ES-I3 (cell line): Measurements from ENCODE around the gene SLC5A11.
"Not testable (repeated sequence)": the region's sequence is repeated elsewhere in the genome, so short reads cannot be mapped to it uniquely, and the experiment has no call there.

Experiments used
- H3K36me3 ChIP-seq: 2 replicates; pipeline ENCODE4 v1.6.1; 2013; ENCODE audit warnings: mild to moderate bottlenecking, low read length, control low read depth, moderate library complexity; ENCODE audit not compliant: insufficient read depth
- H3K4me1 ChIP-seq: 2 replicates; pipeline ENCODE4 v1.6.1; 2013; ENCODE audit warnings: mild to moderate bottlenecking, control low read depth, low read length; ENCODE audit not compliant: insufficient read depth
- H3K9ac ChIP-seq: 2 replicates; pipeline ENCODE4 v1.6.1; 2013; ENCODE audit warnings: low read depth, mild to moderate bottlenecking, low read length, moderate library complexity
- H3K9me3 ChIP-seq: 2 replicates; pipeline ENCODE4 v1.6.1; 2013; ENCODE audit warnings: mild to moderate bottlenecking, low read length, moderate library complexity; ENCODE audit not compliant: control insufficient read depth, insufficient read depth

The SLC5A11 gene, protein sequence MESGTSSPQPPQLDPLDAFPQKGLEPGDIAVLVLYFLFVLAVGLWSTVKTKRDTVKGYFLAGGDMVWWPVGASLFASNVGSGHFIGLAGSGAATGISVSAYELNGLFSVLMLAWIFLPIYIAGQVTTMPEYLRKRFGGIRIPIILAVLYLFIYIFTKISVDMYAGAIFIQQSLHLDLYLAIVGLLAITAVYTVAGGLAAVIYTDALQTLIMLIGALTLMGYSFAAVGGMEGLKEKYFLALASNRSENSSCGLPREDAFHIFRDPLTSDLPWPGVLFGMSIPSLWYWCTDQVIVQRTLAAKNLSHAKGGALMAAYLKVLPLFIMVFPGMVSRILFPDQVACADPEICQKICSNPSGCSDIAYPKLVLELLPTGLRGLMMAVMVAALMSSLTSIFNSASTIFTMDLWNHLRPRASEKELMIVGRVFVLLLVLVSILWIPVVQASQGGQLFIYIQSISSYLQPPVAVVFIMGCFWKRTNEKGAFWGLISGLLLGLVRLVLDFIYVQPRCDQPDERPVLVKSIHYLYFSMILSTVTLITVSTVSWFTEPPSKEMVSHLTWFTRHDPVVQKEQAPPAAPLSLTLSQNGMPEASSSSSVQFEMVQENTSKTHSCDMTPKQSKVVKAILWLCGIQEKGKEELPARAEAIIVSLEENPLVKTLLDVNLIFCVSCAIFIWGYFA

DNA sequence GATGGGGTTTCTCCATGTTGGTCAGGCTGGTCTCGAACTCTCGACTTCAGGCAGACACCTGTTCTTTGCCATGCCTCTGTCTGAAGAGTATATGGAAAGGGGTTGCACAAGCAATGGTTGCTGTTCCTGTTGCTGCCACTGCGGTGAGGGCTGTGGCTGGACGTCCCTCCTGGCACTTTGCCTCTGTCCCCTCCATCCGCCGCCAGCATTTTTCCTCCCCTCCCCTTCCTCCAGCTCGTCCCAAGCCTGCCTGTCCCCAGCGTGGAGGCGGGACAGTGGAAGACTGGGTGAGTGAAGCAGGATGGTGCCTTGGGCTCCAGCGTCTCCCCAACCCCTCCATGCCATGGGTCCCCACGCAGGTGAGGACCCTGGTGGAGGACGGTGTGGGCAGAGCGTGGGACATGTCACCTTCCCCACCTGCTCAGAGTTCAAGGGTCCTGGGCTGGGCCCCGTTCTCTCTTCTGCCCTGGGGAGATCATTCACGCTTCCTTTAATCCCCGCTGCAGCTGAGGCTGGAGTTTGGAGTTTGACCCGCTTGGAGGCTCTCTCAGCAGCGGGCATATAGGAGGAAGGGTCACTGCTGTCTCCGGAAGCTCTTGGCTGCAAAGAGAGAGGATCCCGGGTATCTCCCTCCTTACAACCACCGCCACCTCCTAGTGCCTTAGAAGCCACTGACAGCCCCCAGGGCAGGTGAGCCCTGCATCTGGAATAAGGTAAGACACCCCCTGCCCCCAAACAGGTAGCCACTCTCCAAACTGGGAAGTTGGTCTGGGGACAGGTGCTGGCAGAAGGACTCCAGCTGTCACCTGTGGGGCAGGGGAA is at the start of gene SLC5A11:
SLC5A11 (plus strand) TSS at position 238 of the 822 bp plus-strand sequence. CDS start 12,681 bp downstream, outside the sequence.
- Histone ChIP-seq H3K9me3 (no peaks in the 10 kb centered on the region), H3K9ac (no peak within 1 kb of the TSS), H3K36me3 (no peaks in the 10 kb centered on the region), H3K4me1 (peaks cover 6% of the 10 kb centered on the region; the same call in 1 of the 2 replicates)

DNA sequence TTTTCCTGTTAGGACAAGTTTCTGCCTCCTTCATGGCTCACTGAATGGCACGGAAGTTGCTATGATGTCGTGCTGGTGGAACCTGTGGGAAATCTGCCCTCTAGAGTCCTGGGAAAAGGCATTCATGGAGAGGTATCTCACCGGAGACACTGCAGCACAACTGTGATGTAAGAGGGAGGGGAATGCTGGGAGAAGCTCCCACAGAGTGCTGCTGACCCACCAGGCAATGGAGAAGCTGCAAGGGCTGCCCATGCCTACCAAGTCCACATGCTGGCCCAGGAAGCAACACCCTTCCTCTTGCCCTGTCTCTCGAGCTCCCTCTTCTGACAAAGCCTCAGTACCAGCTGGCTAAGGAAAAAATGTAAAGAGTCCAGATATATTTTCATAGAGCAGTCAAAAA is 45.2 kb upstream of the SLC5A11 start:
- H3K36me3 ChIP-seq, result peaks cover 69% of the 10 kb centered on the region
- no peaks in the 10 kb centered on the region for H3K9me3 ChIP-seq
- no peak overlapping the region for H3K9ac ChIP-seq
- no peaks in the 10 kb centered on the region for H3K4me1 ChIP-seq

DNA sequence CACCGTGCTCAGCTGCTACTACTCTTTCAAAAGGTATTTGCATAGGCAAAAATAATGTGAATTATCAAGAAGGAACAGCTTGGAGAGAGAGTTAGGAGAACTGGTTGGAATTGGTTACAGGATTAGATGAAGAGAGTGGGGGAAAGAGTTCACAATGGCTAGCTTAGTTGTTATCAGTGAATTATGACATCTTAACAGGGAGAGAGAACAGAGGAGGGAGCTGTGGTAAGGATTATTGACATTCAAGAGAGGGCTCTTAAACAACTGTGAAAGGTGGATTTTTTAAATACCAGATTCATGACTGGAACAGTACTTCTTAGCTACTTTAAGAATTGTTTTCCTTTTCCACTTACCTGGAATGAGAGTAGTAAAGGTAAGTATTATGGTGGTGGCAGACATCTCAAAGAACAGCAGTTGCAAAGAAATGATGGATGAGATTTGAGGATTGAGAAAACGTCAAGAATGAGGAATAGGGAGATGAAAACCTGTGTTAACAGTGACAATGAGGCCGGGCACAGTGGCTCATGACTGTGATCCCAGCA is 43.9 kb upstream of the SLC5A11 start:
- H3K36me3 ChIP-seq, result peaks cover 69% of the 10 kb centered on the region
- no peaks in the 10 kb centered on the region for H3K4me1 ChIP-seq
- no peak overlapping the region for H3K9ac ChIP-seq
- H3K9me3 ChIP-seq, result no peaks in the 10 kb centered on the region

DNA sequence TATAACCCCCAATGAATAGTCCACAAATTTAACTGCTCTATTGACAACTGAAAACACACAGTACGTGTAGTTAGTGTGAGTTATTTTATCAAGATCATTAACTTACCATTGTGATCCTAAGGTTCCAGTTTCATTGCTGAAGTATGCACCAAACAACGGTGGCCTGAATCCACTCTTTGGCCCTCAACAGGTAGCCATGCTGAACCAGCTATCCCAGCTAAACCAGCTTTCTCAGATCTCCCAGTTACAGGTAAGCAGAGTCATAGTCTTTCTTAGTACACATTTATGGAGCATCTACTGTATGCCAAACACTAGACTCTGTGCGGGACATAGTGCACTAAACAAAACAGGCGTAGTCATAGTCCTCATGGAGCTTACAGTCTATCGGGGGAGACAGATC is 40.3 kb upstream of the SLC5A11 start:
- no peaks in the 10 kb centered on the region for H3K9me3 ChIP-seq
- no peaks in the 10 kb centered on the region for H3K4me1 ChIP-seq
- peaks cover 59% of the 10 kb centered on the region for H3K36me3 ChIP-seq
- no peak overlapping the region for H3K9ac ChIP-seq

DNA sequence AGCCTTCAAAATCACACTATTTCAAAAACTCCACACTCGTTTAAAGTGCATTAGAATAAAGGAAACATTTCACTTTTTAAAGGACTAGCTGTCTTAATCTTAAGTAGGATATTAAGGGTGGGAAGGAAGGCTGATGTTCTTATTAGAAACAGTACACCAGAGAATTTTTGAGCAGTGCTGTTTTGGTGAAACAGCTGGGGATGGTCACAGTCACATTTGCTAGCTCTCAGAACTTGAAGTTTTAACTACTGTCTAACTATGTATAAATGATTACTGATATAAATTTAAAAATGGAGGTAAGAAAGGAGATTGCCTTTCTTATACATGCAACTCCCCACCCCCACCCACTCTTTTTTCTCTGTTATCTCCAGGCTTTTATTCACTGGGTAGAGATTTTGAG is 38.5 kb upstream of the SLC5A11 start:
- H3K4me1 ChIP-seq, result no peaks in the 10 kb centered on the region
- H3K9me3 ChIP-seq, result no peaks in the 10 kb centered on the region
- H3K9ac ChIP-seq, result no peak overlapping the region
- peaks cover 58% of the 10 kb centered on the region for H3K36me3 ChIP-seq

DNA sequence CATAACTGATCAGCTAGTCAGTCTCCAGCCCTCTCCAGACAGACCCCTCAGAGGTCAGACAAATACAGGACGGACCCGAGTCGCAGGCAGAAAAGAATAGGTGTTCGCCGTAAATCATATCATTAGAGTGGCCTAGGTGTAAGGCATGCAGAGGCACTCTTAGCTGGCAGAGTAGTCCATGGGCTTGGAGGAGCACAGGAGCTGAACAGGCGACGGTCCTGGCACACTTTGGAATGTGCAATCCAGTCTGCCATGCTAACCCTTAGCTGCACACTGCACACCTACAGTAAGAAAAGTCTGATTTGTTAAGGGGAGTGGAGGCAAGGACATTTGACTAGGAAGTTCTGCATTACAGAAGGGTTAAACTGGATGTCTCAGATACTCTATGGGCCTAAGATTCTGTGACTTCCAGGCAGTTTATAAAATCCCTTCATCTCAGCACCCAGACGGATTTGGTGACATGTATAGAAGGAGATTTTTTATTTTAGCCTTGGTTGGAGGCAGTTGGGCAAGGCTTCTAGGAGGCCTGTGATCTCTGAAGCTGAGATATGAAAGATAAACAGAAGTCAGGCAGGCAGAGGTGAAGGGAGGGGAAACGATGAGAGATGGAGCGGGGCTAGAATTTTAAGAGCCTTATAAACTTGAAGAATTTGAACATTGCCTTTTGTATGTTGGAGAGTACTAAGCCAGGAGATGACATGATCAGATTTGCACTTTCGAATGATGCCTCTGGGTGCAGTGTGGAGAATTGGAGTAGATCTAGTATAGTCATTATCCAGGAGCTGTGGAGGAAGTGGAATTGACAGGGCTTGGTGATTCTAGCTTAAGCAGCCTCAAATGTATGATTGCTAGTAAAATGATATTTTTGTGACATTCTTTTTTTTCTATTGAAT is 34.6 kb upstream of the SLC5A11 start:
- H3K9me3 ChIP-seq, result no peaks in the 10 kb centered on the region
- H3K9ac ChIP-seq, result no peak overlapping the region
- no peaks in the 10 kb centered on the region for H3K4me1 ChIP-seq
- peaks cover 55% of the 10 kb centered on the region for H3K36me3 ChIP-seq

DNA sequence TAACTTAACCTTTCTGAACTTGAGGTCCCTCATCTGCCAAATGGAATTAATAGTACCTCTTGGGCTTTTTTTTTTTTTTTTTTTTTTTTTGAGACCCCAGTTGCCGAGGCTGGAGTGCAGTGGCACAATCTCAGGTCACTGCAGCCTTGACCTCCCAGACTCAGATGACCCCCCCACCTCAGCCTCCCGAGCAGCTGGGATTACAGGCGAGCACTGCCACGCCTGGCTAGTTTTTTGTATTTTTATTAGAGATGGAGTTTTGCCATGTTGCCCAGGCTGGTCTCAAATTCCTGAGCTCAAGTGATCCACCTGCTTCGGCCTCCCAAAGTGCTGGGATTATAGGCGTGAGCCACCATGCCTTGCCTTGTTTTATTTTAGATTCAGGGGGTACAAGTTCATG is 33.0 kb upstream of the SLC5A11 start:
- peaks cover 56% of the 10 kb centered on the region for H3K36me3 ChIP-seq
- H3K9me3 ChIP-seq, H3K9ac ChIP-seq, H3K4me1 ChIP-seq: not testable (repeated sequence)

DNA sequence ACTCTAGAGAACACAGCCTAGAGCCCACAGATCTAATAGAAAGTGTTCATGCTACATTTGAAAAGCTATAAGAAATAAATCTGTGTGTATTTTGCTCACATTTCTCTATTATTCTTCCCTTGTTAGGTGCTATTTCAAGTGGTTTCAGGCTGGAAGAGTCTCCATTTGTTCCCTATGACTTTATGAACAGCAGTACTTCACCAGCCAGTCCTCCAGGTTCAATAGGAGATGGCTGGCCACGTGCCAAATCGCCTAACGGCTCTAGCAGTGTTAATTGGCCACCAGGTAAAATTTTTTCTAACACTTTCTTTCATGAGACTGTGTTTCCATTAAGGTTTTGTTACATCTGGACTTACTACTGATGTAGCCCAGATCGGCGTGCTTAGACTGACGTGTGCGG is 30.7 kb upstream of the SLC5A11 start:
- Histone ChIP-seq H3K9me3 (no peaks in the 10 kb centered on the region), H3K36me3 (peaks cover 67% of the 10 kb centered on the region), H3K9ac (no peak overlapping the region), H3K4me1 (no peaks in the 10 kb centered on the region)

DNA sequence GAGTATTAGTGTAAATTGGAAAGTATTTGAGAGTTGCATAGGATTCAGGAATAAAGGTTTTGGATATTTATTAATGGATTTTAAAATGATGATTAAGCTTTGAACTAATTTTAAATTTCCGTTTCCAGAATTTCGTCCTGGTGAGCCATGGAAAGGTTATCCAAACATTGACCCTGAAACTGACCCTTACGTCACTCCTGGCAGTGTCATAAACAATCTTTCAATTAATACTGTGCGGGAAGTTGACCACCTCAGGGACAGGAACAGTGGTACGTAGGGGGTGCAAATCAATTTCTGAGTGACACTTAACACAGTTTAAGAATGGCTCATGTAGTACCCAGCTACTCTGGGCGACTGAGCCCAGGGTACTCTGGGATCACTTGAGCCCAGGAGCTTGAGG is 29.1 kb upstream of the SLC5A11 start:
- Histone ChIP-seq H3K9ac (no peak overlapping the region), H3K4me1 (no peaks in the 10 kb centered on the region), H3K36me3 (peaks cover 72% of the 10 kb centered on the region), H3K9me3 (no peaks in the 10 kb centered on the region)

DNA sequence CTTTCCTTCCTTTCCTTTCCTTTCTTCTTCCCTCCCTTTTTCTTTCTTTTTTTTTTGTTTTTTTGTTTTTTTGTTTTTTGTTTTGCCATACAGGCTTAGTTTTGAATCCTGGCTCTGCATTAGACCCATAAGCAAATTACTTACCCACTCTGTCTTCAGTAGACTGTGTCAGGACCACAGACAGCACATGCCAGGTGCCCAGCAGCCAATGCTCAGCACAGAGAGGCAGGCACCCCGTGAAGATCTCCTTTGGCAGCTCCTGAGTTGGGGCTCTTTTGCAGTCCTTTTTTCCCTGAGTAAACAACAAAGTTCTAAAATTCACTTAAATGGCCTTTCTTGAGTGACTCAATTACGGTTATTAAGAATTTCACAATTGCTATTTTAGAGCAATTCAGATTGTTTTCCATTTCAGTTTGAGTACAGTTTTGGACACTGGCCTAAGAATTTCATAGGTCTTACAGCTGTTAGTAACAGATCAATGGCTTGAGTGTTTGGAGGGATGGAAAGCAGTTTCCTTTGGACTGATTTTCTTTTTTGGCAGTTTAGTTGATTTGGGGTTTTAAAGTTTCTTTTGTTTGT is 26.2 kb upstream of the SLC5A11 start:
- peaks cover 69% of the 10 kb centered on the region for H3K36me3 ChIP-seq
- no peaks in the 10 kb centered on the region for H3K9me3 ChIP-seq
- no peaks in the 10 kb centered on the region for H3K4me1 ChIP-seq
- H3K9ac ChIP-seq, result no peak overlapping the region

DNA sequence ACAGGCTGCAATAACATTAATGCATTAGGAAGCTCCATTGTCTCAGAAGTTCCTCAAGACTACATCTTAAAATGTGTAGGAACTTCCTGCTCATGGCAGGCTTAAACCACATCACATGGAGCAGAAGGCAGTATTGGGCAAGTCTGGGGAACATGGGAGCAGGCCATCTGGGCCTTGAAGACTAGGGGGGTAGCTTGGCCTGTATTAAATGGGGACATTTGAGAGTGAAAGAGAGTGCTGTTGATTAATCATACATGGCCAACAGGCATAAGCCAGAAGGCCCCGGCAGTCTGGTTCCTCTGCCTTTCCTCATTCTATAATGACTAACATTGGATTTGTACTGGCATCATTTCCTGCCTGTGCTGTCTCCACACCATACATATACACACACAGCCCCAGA is 25.2 kb upstream of the SLC5A11 start:
- H3K36me3 ChIP-seq, result peaks cover 64% of the 10 kb centered on the region
- no peak overlapping the region for H3K9ac ChIP-seq
- H3K9me3 ChIP-seq, result no peaks in the 10 kb centered on the region
- H3K4me1 ChIP-seq, result no peaks in the 10 kb centered on the region

DNA sequence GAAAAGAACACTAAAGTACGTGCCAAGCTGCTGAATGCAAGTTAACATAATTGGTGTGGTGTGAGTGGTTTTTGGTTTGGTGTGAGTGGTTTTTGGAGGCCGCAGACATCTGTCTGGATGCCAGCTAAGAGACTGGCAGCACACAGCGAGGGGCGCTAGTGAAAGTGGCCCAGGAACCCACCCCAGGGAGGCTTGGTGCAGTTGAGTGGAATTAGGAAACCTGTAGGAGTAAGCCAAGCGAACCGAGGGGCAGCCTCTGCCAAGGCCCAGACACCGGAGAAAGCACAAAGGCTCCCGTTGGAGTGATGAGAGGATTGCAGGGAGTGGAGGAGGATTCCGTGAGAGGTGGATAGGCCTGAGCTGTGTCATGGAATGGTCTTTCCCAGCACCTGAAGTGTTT is 24.6 kb upstream of the SLC5A11 start:
- H3K36me3 ChIP-seq, result peaks cover 70% of the 10 kb centered on the region
- no peak overlapping the region for H3K9ac ChIP-seq
- no peaks in the 10 kb centered on the region for H3K4me1 ChIP-seq

DNA sequence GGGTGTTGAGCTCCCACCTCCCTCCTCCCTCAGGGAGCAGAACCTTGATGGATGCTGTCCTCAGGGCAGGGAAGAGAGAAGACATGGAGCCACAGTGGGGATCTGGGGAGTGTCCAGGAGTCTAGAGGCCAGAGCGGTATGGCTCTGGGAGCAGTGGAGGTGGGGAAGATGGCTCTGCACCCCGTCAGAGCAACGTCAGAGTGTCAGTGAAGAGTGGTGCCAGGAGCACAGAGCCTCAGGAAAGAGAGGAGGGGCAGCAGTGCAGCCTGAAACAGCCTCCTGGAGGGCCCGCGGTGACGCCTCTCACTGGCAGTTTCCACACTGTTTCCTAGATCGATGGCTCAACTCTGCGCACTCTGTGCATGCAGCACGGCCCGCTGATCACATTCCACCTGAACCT is 23.2 kb upstream of the SLC5A11 start:
- Histone ChIP-seq H3K9me3 (no peaks in the 10 kb centered on the region), H3K4me1 (no peaks in the 10 kb centered on the region), H3K9ac (no peak overlapping the region), H3K36me3 (peaks cover 60% of the 10 kb centered on the region)

More for the DNA sequence above, 24.6 kb upstream of the SLC5A11 start:
- H3K9me3 ChIP-seq, result no peaks in the 10 kb centered on the region
